Spleen (tissue), 7 donors: ENCODE data around the gene USP20.

Experiments used
- CTCF ChIP-seq, 11 experiments: fragments of 200-600 bp in 7 of 11; fragments of 450-650 bp in 4 of 11; sonication (generic) in 4 of 11; IDR thresholded peaks in 8 of 11; conservative IDR thresholded peaks in 3 of 11; 1 replicate in 7 of 11; 2 replicates in 4 of 11; pipeline versions ENCODE4 v1.4.0 to v1.8.0; 2016 to 2021; ENCODE audit warnings: antibody characterized with exemption in 11 of 11, inconsistent platforms in 4 of 11, mild to moderate bottlenecking in 1 of 11
- POLR2A ChIP-seq, 3 donors: fragments of 450-650 bp; IDR thresholded peaks; one replicate each; pipeline ENCODE4 v1.5.1; 2017; ENCODE audit warnings: antibody characterized with exemption in 3 of 3, mild to moderate bottlenecking in 1 of 3
- donor health status: DM: no; HTN: no; CAD: no; lungs with moderate emphysema.
- donor health status: DM: no; HTN: no; CAD: no.
- donor health status: DM: no; HTN: no; CAD: no.

GRCh38 chr9:129916707-129917106 lies 81.4 kb downstream of the USP20 start:
- no peak for TF ChIP-seq CTCF (IDR thresholded peaks at IDR 0.05 in 8 of 11, conservative IDR thresholded peaks at IDR 0.05 in 3 of 11)
- no peak for TF ChIP-seq POLR2A (IDR thresholded peaks at IDR 0.05)
